GM15510 (cell line): Measurements from ENCODE around the gene PPP6C.

ENCODE experiments used
- POLR2A ChIP-seq: IDR thresholded peaks from 3 replicates; pipeline ENCODE4 v1.6.1; 2011; ENCODE audit warnings: borderline replicate concordance; ENCODE audit not compliant: insufficient read length; ENCODE audit errors: extremely low read depth

The PPP6C gene

DNA sequence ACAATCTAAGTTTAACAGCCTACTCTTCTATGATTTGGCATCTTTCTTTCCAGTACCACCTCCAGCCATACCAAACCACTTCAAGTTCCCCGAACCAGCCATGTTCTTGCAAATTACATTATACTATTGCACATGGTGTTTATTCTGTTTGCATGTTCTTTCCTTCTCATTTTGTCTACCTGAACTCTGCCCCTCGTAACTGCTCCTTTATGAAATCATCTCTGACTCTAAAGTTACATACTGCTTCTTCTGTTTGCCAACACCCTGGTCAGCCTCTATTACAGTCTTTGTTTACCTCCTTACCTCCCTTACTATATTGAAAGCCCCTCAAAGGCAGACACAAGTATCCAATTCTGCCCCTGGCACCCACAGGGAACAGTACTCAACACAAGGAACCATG, 6.0 kb downstream of the PPP6C start:
- no peak for TF ChIP-seq POLR2A

DNA sequence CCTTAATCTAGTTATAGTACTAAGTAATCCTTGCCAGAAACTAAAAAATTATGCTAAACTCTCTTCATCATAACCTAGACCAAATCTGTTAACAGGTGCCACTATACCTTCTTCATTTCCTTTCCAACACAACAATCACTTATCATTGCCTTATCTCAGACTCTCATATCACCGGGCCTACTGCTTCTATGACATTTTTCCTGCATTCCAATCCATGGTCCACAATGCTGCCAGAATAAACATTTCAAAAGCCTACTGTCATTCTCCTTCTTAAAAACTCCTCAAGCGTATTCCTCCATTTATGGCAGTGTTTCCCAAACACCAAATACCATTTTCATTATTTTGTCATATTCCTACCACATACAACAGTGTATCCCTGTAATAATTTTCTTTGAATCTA, 6.5 kb downstream of the PPP6C start:
- no peak for TF ChIP-seq POLR2A

DNA sequence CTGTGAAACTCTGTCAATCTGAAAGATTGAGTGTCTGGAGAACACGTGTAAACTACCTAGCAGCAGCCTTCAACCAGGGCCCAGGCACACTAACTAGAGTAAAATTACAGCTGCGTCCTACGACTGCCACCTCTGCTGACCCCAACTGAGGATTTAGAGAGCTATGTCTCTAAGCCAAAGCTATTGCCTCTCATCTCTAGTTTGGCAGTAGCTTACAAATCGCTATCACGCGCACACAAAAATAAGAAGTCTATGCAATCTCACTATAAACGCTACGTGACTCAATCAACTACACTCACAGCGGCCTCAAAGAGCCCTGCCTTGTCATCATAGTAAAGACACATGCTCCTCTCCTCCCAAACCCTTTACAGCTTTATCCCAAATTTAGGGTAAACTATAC, 8.7 kb downstream of the PPP6C start:
- no peak for TF ChIP-seq POLR2A

DNA sequence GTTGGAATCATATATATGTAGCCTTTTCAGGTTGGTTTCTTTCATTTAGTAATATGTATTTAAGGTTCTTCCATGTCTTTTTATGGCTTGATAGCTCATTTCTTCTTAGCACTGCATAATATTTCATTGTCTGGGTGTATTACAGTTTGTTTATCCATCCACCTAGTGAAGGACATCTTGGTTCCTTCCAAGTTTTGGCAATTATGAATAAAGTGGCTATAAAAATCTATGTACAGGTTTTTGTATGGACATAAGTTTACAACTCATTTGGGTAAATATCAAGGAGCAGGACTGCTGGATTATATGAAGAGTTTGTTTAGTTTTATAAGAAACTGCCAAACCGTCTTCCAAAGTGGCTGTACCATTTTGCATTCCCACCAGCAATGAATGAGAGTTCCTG, 11.7 kb downstream of the PPP6C start:
- TF ChIP-seq POLR2A, result no peak

DNA sequence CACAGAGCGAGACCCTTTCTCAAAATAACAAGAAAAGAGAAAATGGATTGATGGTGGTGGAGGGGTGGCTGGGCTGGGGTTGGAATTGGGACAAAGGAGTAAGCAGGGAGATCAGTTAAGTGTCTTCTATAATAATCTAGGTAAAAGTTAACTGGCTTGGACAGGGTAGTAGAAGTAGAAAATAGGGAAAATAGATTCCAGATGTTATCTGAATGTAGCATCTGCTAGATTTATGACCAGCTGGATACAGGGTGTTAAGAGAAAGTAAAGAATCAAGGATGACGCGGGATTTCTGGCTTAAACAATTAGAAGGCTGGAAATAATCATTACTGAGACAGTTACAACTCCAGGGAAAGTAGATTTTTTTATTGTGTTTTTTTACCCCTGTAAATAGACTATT, 13.0 kb downstream of the PPP6C start:
- no peak for TF ChIP-seq POLR2A

DNA sequence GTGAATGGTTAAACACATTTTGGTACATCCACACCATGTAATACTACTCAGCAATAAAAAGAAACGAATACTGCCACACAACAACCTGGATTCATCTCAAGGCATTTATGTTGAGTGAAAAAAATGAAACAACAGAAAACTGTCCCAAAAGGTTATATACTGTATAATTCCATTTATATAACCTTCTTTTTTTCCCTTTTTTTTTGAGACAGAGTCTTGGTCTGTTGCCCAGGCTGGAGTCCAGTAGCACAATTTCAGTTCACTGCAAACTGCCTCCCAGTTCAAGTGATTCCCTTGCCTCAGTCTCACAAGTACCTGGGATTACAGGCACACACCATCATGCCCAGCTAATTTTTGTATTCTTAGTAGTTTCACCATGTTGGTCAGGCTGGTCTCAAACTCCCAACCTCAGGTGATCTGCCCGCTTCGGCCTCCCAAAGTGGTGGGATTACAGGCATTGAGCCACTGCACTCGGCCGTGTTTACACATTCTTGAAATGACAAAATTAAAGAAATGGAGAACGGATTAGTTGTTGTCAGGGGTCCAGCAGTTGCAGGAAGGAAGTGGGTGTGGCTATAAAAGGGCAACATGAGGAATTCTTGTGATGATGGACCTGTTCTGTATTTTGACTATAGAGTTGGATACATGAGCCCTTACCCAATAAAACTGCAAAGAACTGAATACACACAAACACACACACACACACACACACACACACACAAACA, 17.4 kb downstream of the PPP6C start:
- TF ChIP-seq POLR2A, result no peak

DNA sequence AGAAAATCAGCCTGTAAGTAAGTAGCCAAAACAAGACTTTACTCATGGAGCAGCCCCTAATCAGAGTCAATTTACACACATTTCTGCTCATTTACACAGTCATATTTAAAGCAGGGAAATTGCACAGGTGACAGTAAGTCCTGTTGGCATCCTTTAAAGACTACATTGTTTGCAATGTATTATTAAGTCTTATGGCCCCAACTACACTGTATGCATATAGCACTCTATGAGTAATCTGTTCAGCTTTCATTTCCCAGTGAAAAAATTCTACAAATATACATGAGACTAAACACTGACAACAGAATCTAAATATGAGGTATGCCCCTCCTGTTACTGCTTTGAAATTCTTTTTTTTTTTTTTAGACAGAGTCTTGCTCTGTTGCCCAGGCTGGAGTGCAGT, 19.7 kb downstream of the PPP6C start:
- no peak for TF ChIP-seq POLR2A

DNA sequence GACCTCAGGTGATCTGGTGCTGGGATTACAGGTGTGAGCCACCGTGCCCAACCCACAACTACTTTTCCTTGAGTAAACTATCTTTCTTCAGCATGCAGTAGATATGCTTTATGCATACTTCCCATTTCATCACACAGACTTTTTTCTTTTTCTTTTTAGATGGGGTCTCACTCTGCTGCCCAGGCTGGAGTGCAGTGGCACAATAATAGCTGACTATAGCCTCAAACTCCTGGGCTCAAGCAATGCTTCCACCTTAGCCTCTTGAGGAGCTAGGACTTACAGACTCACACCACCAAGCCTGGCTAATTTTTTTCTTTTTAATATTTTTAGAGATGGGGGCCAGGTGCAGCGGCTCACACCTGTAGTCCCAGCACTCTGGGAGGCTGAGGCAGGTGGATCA, 22.8 kb downstream of the PPP6C start:
- no peak for TF ChIP-seq POLR2A

DNA sequence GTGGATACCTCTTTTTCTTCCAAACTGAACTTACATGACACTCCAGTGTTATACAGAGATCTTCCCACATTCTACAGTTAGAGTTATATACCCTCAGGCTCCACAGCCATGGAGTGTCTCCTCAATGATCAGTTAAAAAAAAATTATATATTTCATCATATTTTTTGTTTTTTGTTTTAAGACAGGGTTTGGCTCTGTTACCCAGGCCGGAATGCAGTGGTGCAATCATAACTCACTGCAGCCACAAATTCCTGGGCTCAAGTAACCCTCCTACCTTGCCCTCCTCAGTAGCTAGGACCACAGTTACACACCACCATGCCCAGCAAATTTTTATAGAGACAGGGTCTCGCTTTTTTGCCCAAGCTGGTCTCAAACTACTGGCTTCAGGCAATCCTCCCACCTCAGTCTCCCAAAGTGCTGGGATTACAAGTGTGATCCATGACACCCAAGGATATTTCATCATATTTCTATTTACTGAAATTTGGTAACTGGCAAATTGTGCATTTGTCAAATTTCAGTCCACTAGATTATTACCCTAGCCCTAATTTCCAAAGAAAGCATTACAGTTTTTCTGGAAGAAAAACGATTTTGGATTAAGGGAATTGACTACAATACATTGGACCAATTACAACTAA, 28.2 kb downstream of the PPP6C start:
- no peak for TF ChIP-seq POLR2A

DNA sequence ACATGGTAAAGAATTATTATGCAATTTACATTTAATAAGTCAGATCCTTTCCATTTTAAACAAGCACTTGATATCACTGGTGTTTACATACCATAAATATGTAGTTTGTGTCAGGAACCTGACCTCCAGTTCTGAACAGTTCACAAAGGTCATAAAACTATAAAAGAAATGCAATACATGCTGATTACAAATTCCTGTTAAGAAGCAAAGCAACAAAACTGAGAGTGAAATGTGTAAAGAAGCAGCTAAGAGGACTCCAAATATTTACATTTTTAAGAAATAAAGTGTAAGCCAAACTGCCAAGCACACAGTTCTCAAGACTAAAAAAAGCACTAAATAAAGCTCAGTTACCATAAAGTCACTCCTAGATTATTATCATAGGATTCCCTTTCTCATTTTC, 28.9 kb downstream of the PPP6C start:
- no peak for TF ChIP-seq POLR2A

DNA sequence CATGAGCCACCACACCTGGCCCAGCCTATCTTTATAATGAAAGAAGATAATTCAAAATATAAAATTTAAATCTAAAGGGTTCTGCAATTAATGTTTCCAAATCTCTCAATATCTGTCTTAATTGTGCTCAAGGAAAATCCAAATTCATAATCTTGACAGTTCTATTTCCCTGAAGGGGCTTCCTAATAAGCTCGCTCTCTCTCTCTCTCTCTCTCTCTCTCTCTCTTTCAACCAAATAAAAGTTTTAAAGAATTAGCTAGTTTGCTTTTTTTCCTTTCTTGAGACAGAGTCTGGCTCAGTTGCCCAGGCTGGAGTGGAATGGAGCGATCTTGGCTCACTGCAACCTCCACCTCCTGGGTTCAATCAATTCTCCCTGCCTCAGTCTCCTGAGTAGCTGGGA, 33.1 kb downstream of the PPP6C start:
- TF ChIP-seq POLR2A, result no peak

DNA sequence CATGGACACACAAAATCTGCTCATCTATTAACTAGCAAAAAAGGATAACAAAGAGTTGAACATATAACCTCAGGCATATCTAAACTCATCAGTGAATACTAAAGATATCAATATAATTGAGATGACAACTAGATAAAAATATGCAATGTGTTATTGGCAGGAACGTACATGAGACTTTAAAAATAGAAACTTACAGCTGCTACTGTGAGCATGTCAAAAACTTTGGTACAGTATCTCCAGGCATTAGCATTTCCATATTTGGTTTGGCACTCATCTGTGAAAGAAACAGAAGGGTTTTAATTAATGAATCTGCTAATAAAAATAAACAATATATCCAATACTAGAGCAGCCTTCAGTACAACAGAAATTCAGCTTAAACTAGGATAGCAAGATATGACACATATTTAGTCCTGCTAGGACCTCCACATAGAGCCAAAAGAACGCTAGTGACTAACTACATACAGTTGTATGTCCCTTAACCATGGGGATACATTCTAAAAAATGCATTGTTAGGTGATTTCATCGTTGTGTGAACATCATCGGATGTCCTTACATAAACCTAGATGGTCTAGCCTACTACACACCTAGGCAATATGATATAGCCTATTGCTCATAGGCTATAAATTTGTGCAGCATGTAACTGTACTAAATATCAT, 35.8 kb downstream of the PPP6C start:
- TF ChIP-seq POLR2A, result no peak

DNA sequence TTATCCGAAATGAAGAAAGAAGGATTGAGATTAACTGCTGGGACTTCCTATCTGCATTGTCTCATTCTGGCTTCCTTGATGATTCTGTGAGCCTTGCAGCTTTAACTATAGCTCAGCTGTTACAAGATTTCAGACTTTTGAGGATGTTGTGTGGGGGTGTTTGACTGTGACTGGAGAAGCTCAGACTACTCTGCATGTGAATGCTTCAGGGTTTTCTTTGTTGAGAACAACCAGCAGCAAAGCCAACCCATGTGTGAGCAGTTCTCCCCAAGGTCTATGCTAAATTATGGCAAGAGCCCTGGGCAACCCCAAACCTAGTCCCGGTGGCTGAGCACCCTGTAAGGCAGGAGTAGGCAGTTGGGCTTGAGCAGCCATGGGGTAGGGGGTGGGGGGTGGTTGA, 37.9 kb downstream of the PPP6C start:
- TF ChIP-seq POLR2A, result no peak

DNA sequence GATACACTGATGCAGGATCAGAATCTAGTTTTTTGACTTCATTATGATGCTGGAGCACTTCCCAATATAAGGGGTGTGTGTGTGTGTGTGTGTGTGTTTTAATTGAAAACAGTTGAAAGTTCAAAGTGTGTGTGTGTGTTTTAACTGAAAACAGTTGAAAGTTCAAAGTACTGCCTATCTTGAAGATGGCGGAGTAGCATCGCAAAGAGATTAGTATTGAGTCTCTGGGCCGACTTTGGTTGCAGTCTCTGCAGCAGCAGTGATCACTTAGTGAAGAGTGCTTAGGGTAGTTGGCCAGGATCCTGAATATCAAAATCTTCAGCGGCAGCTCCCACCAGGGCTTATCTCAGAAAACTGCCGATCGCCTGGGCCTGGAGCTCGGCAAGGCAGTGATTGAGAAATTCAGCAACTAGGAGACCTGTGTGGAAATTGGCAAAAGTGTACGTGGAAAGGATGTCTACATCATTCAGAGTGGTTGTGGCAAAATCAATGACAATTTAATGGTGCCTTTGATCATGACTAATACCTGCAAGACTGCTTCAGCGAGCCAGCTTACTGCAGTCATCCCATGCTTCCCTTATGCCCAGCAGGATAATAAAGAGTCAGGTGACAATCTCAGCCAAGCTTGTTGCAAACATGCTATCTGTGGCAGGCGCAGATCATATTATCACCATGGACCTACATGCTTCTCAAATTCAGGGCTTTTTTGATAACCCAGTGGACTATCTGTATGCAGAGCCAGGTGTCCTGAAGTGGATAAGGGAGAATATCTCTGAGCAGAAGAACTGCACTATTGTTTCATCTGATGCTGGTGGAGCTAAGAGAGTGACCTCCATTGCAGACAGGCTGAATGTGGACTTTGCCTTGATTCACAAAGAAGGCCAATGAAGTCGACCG, 39.0 kb downstream of the PPP6C start:
- no peak for TF ChIP-seq POLR2A

DNA sequence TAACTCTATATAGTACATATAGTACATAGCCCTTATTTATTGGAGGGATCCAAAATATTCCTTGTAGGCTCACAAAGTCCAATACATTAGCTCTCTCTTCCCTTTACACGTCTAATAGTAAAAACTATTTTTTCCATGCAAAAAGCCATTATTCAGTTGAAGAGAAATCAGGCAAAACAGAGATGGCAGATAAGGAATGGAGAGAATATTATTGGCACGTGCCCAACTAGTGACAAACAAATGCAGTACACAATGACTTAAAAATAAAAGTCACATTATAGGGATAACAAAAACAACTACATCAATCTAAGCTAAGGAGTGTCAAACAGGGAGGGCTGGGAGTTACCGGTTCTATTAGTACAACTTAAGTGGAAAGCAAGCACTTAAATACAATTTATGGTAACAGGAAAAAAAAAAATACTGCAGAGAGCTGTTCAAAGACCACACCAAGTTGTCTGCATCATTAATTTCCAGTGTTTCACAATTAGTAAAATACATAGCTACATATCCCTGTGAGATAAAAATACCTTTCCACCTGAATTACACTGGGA, 42.1 kb downstream of the PPP6C start:
- no peak for TF ChIP-seq POLR2A

DNA sequence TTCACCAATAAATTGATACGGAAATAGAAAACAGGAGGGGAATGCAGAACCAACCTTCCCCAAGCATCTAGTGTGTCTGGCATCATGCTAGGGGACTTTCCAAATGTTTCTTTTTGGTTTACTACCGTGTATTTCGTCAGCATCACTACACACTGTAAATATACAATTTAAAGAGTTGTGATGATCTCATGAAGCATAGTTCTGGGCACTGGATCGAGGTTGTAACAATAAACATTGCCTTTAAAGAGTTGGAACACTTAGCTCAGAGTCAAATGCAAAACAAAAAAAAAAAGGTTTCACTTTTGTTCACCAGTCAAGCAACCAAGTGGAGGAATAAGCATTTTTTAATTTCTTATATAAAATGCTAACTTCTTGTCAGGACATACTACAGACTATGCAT, 43.4 kb downstream of the PPP6C start:
- no peak for TF ChIP-seq POLR2A

DNA sequence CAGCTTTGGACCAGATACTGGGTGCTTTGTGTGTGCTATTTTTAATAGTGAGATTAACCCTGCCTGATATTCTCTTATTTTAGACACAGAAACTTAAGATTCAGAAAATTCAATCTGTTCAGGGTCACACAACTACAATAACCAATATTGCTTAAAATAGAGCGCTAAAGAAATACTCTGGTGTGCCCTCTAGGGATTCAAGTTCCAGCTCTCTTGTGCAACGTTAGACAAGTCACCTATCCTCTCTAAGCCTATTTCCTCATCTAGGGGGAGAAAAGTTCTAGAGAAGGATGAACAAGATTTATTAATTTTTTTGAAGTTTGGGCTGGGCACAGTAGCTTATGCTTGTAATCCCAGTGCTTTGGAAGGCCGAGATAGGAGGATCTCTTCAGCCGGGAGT, 44.2 kb downstream of the PPP6C start:
- TF ChIP-seq POLR2A, result no peak
